IMR-90 (cell line): ENCODE data around the gene MSANTD1. TPM values are rescaled to one million over a fixed set of nuclear protein-coding genes. Genes with fewer than 3 reads are reported as not detected.

Experiments
- ATAC-seq: fragments of 200-7000 bp; cut with Tn5 transposase; 2 replicates; pipeline ENCODE4 v1.9.1; 2020; ENCODE audit warnings: low read depth, mild to moderate bottlenecking, moderate library complexity
- BruUV-seq: library from RNA; stranded (reverse); fragments of 400-500 nt; replicated peaks from 2 replicates; lab custom pipeline; 2021; lab: Mats Ljungman, UMichigan
- CTCF ChIA-PET: fragments of 300-600 bp; formaldehyde crosslinking; extraction: SDS; loops from one replicate; lab custom pipeline; 2021; ENCODE audit warnings: antibody characterized with exemption; lab: Yijun Ruan, JAX
- POLR2A ChIA-PET: fragments of 300-600 bp; sonication (Branson Sonifier 250); formaldehyde crosslinking; loops from one replicate; lab custom pipeline; 2022; ENCODE audit warnings: antibody characterized with exemption; ENCODE audit not compliant: unreplicated experiment; lab: Charles Lee
- DNase-seq: peaks from one replicate; pipeline ENCODE4 v3.0.0; 2013
- H2AFZ ChIP-seq: replicated peaks from 2 replicates; pipeline ENCODE3; 2013; ENCODE audit warnings: low read length, mild to moderate bottlenecking; ENCODE audit not compliant: poor library complexity
- H2AK5ac ChIP-seq: 2 replicates; pipeline ENCODE4 v1.6.1; 2013; ENCODE audit warnings: low read depth, low read length, inconsistent platforms
- H2AK9ac ChIP-seq: replicated peaks from 2 replicates; pipeline ENCODE3; 2013; ENCODE audit warnings: mild to moderate bottlenecking, low read depth, low read length, moderate library complexity; ENCODE audit not compliant: poor library complexity
- H2BK120ac ChIP-seq: 2 replicates; pipeline ENCODE4 v1.6.1; 2013; ENCODE audit warnings: low read depth, low read length, inconsistent platforms
- H2BK15ac ChIP-seq: 3 replicates; pipeline ENCODE4 v1.6.1; 2013; ENCODE audit warnings: low read depth, low read length, inconsistent platforms
- H2BK20ac ChIP-seq: 2 replicates; pipeline ENCODE4 v1.6.1; 2013; ENCODE audit warnings: low read depth, mild to moderate bottlenecking, inconsistent platforms, low read length, moderate library complexity
- H2BK5ac ChIP-seq: 2 replicates; pipeline ENCODE4 v1.6.1; 2013; ENCODE audit warnings: mild to moderate bottlenecking, low read depth, low read length, inconsistent platforms; ENCODE audit not compliant: poor library complexity, severe bottlenecking
- H3K14ac ChIP-seq: replicated peaks from 2 replicates; pipeline ENCODE4 v1.6.1; 2013; ENCODE audit warnings: low read depth, low read length, inconsistent platforms
- H3K18ac ChIP-seq: 2 replicates; pipeline ENCODE4 v1.6.1; 2013; ENCODE audit warnings: low read depth, low read length, control low read depth
- H3K23ac ChIP-seq: 2 replicates; pipeline ENCODE4 v1.6.1; 2013; ENCODE audit warnings: low read depth, low read length, inconsistent platforms
- H3K27ac ChIP-seq: 2 replicates; pipeline ENCODE4 v1.5.1; 2013; ENCODE audit warnings: mild to moderate bottlenecking, control low read depth, low read length; ENCODE audit not compliant: insufficient read depth
- H3K27me3 ChIP-seq: 2 replicates; pipeline ENCODE4 v1.6.1; 2013; ENCODE audit warnings: low read length; ENCODE audit not compliant: control insufficient read depth, insufficient read depth
- H3K36me3 ChIP-seq: 2 replicates; pipeline ENCODE4 v1.6.1; 2013; ENCODE audit warnings: low read length, mixed read lengths; ENCODE audit not compliant: control insufficient read depth, insufficient read depth
- H3K4ac ChIP-seq: 2 replicates; pipeline ENCODE4 v1.6.1; 2013; ENCODE audit warnings: low read depth, low read length, inconsistent platforms
- H3K4me1 ChIP-seq: 2 replicates; pipeline ENCODE4 v1.6.1; 2013; ENCODE audit warnings: low read length, mixed read lengths; ENCODE audit not compliant: control insufficient read depth, insufficient read depth
- H3K4me2 ChIP-seq: 2 replicates; pipeline ENCODE4 v1.6.1; 2013; ENCODE audit warnings: low read depth, mild to moderate bottlenecking, control low read depth, low read length, moderate library complexity
- H3K4me3 ChIP-seq: 2 replicates; pipeline ENCODE4 v1.5.1; 2013; ENCODE audit warnings: low read depth, mild to moderate bottlenecking, control low read depth, low read length, moderate library complexity; ENCODE audit not compliant: insufficient read depth
- H3K56ac ChIP-seq: 2 replicates; pipeline ENCODE4 v1.6.1; 2013; ENCODE audit warnings: low read length, inconsistent platforms; ENCODE audit not compliant: insufficient read depth; ENCODE audit errors: extremely low read depth
- H3K79me1 ChIP-seq, 2 experiments: 2 replicates each; pipeline ENCODE4 v1.6.1; 2013; ENCODE audit warnings: low read length in 2 of 2, inconsistent platforms in 1 of 2, low read depth in 1 of 2
- H3K9ac ChIP-seq: 2 replicates; pipeline ENCODE4 v1.6.1; 2013; ENCODE audit warnings: low read depth, low read length, control low read depth
- H3K9me1 ChIP-seq: 2 replicates; pipeline ENCODE4 v1.6.1; 2013; ENCODE audit warnings: low read length, inconsistent platforms; ENCODE audit not compliant: insufficient read depth
- H3K9me3 ChIP-seq: 2 replicates; pipeline ENCODE4 v1.6.1; 2013; ENCODE audit warnings: low read length; ENCODE audit not compliant: control insufficient read depth, insufficient read depth
- H4K20me1 ChIP-seq: 2 replicates; pipeline ENCODE4 v1.6.1; 2013; ENCODE audit warnings: low read length, inconsistent platforms; ENCODE audit not compliant: insufficient read depth
- H4K5ac ChIP-seq: 2 replicates; pipeline ENCODE4 v1.6.1; 2013; ENCODE audit warnings: mild to moderate bottlenecking, low read depth, low read length, control low read depth
- H4K8ac ChIP-seq, 2 experiments: 2 replicates each; pipeline ENCODE4 v1.6.1; 2013; ENCODE audit warnings: low read depth in 2 of 2, low read length in 2 of 2, control low read depth in 1 of 2, inconsistent platforms in 1 of 2
- H4K91ac ChIP-seq: 2 replicates; pipeline ENCODE4 v1.6.1; 2013; ENCODE audit warnings: low read depth, low read length, inconsistent platforms; ENCODE audit not compliant: insufficient read depth
- BHLHE40 ChIP-seq: fragments of 150-350 bp; IDR thresholded peaks from 2 replicates; pipeline ENCODE4 v1.6.1; 2016; ENCODE audit warnings: mild to moderate bottlenecking, low read depth, low read length
- CEBPB ChIP-seq: IDR thresholded peaks from 2 replicates; pipeline ENCODE4 v1.6.1; 2012; ENCODE audit warnings: low read depth, low read length, improper control_type of control experiment
- CHD1 ChIP-seq: IDR thresholded peaks from 2 replicates; pipeline ENCODE4 v1.6.1; 2012; ENCODE audit warnings: low read depth, low read length, improper control_type of control experiment
- CTCF ChIP-seq: conservative IDR thresholded peaks from 2 replicates; pipeline ENCODE4 v1.5.1; 2012; ENCODE audit warnings: mild to moderate bottlenecking, low read depth, low read length, improper control_type of control experiment
- ELK1 ChIP-seq: fragments of 150-350 bp; IDR thresholded peaks from 2 replicates; pipeline ENCODE4 v1.6.1; 2016; ENCODE audit warnings: low read depth, mild to moderate bottlenecking, low read length, moderate library complexity, borderline replicate concordance
- FOS ChIP-seq: fragments of 150-350 bp; IDR thresholded peaks from 2 replicates; pipeline ENCODE4 v1.6.1; 2016; ENCODE audit warnings: low read depth, low read length
- MAFK ChIP-seq: IDR thresholded peaks from 2 replicates; pipeline ENCODE4 v1.6.1; 2012; ENCODE audit warnings: low read depth, low read length, improper control_type of control experiment
- MAZ ChIP-seq: IDR thresholded peaks from 2 replicates; pipeline ENCODE4 v1.6.1; 2012; ENCODE audit warnings: low read depth, mild to moderate bottlenecking, low read length, improper control_type of control experiment, moderate library complexity, borderline replicate concordance
- MXI1 ChIP-seq: IDR thresholded peaks from 2 replicates; pipeline ENCODE4 v1.6.1; 2012; ENCODE audit warnings: low read depth, mild to moderate bottlenecking, low read length, moderate library complexity, borderline replicate concordance
- NFE2L2 ChIP-seq: fragments of 150-350 bp; IDR thresholded peaks from 2 replicates; pipeline ENCODE4 v1.6.1; 2016; ENCODE audit warnings: low read depth, mild to moderate bottlenecking, low read length
- POLR2A ChIP-seq: IDR thresholded peaks from 2 replicates; pipeline ENCODE4 v1.6.1; 2012; ENCODE audit warnings: mild to moderate bottlenecking, low read depth, low read length
- RAD21 ChIP-seq: IDR thresholded peaks from 2 replicates; pipeline ENCODE4 v1.6.1; 2012; ENCODE audit warnings: low read length, improper control_type of control experiment
- RCOR1 ChIP-seq: IDR thresholded peaks from 2 replicates; pipeline ENCODE4 v1.6.1; 2012; ENCODE audit warnings: mild to moderate bottlenecking, low read length, improper control_type of control experiment; ENCODE audit not compliant: insufficient replicate concordance
- RFX5 ChIP-seq: IDR thresholded peaks from 2 replicates; pipeline ENCODE4 v1.8.0; 2012; ENCODE audit warnings: low read depth, mild to moderate bottlenecking, low read length, moderate library complexity
- SMC3 ChIP-seq: fragments of 150-350 bp; IDR thresholded peaks from 2 replicates; pipeline ENCODE4 v1.6.1; 2016; ENCODE audit warnings: low read depth, mild to moderate bottlenecking, antibody characterized with exemption, low read length, moderate library complexity
- WGBS, 2 experiments: methylation state at CpG; one replicate each; pipeline versions ENCODE4 v1.1.5 to v1.1.7; 2013; ENCODE audit warnings: missing lambda C conversion rate in 2 of 2; ENCODE audit not compliant: insufficient read length in 1 of 2; ENCODE audit errors: extremely low coverage in 2 of 2; 5-methylcytosine and 5-hydroxymethylcytosine counted together
- dilution Hi-C: fragments of 300-500 bp; cut with HindIII; formaldehyde crosslinking; loops from one replicate; pipeline ENCODE4 v1.14.3; 2018; ENCODE audit warnings: low sequenced_read_pairs; ENCODE audit not compliant: unreplicated experiment
- in situ Hi-C: fragments of 300-500 bp; cut with MboI; formaldehyde crosslinking; loops from 3 replicates; pipeline ENCODE4 v1.14.3; 2019; ENCODE audit warnings: low sequenced_read_pairs, inconsistent platforms, mixed read lengths
- intact Hi-C: fragments of 100-400 bp; cut with micrococcal nuclease; formaldehyde crosslinking; loops from 2 replicates; pipeline ENCODE4 v1.10.0; 2022
- polyA plus RNA-seq, 3 experiments: library from polyadenylated mRNA; depleted of rRNA; stranded (reverse); fragments of >200 nt; gene quantifications; 2 replicates each; pipeline ENCODE4 v1.2.3, GENCODE V29; 2012; ENCODE audit warnings: low replicate concordance in 1 of 3
- total RNA-seq: library from RNA; depleted of rRNA; stranded (reverse); fragments of >200 nt; gene quantifications from 2 replicates; pipeline ENCODE4 v1.2.3, GENCODE V29; 2012
- TF ChIP-seq, protein P1 (sequence below): fragments of 150-350 bp; IDR thresholded peaks from 2 replicates; pipeline ENCODE4 v1.6.1; 2017; ENCODE audit warnings: mild to moderate bottlenecking, antibody characterized with exemption, low read length, low read depth

Gene MSANTD1
- total and polyA plus RNA-seq, 2 of the 4 experiments (the other 2 are of a cell fraction), result under 0.01 to 0.07 TPM

- Histone ChIP-seq H3K9ac (no peak overlapping the region), H2AFZ (no peak overlapping the region), H2AK5ac (no peak overlapping the region), H3K27ac (no peak overlapping the region), H3K4me2 (no peak overlapping the region), H3K4me3 (no peak overlapping the region), H4K5ac (no peak overlapping the region), H3K18ac (no peak overlapping the region), H2BK120ac (no peak overlapping the region), H3K36me3 (no peaks in the 10 kb centered on the region), H3K4ac (no peak overlapping the region), H4K20me1 (0 out of 2 replicates have a peak, but pooled peaks cover 4% of the 10 kb centered on the region), H3K9me3 (no peaks in the 10 kb centered on the region), H2BK20ac (no peak overlapping the region), H4K91ac (no peak overlapping the region), H3K23ac (no peak overlapping the region), H3K9me1 (peaks cover 3% of the 10 kb centered on the region; the same call in 1 of the 2 replicates), H3K79me1 (peaks cover 0 to 4% of the 10 kb centered on the region in 2 experiments; a peak in 2 of 4 replicates), H3K56ac (no peak overlapping the region), H2AK9ac (no peak overlapping the region), H2BK15ac (no peak overlapping the region), H2BK5ac (no peak overlapping the region), H3K27me3 (peaks cover 9% of the 10 kb centered on the region; the same call in 1 of the 2 replicates), H4K8ac (no peak overlapping the region), H3K14ac (no peak overlapping the region), H3K4me1 (peaks cover 5% of the 10 kb centered on the region; the same call in 1 of the 2 replicates)
- dilution Hi-C loops, result no loop called here
- ChIA-PET CTCF (no interaction called here), POLR2A (no interaction called here)
- intact Hi-C loops, result no loop called here
- DNase-seq (no peak), ATAC-seq (no peak)
- in situ Hi-C loops, result no loop called here
- TF ChIP-seq CEBPB, result no peak
- TF ChIP-seq NFE2L2, result no peak
- TF ChIP-seq CHD1, result no peak
- TF ChIP-seq, protein P1, sequence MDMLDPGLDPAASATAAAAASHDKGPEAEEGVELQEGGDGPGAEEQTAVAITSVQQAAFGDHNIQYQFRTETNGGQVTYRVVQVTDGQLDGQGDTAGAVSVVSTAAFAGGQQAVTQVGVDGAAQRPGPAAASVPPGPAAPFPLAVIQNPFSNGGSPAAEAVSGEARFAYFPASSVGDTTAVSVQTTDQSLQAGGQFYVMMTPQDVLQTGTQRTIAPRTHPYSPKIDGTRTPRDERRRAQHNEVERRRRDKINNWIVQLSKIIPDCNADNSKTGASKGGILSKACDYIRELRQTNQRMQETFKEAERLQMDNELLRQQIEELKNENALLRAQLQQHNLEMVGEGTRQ, result no peak
- TF ChIP-seq POLR2A, result no peak
- TF ChIP-seq ELK1, result no peak
- no peak for TF ChIP-seq BHLHE40
- no peak for TF ChIP-seq MXI1
- TF ChIP-seq FOS, result no peak
- no peak for TF ChIP-seq RFX5
- no peak for TF ChIP-seq MAFK
- no peak for TF ChIP-seq SMC3
- no peak for TF ChIP-seq MAZ
- no peak for TF ChIP-seq RAD21
- no peak for TF ChIP-seq RCOR1
- TF ChIP-seq CTCF, result no peak
- WGBS, 2 experiments, result 93% methylated on average over 9 of the region's 24 CpGs; no CpG with 5 or more reads in 1 of the 2 experiments
- no TSS peak for BruUV-seq
Measured at GRCh38 chr4:3287972-3288570, 39.1 kb downstream of the MSANTD1 start.
